ENCODE results near the gene TACR2.

The TACR2 gene

DNA sequence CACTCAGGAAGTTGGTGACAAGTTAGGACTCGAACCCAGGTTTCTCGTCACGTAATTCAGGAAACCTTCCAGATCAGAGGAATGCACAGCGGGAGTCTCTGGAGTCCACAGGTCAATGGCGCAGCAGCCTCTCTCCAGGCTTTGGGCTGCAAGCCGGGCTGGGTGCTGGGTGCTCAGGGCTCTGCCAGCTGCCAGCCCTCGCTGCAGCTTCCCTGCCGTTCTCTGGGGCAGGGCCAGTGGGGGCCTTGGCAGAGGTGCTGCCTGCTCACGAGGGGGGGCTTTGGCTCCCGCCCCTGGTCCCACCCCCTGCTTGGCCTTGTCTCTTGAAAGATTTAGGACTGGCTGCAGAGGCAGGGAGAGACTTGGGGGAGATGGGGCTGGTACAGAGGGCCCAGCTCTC, at the start of gene TACR2:
TSS of gene TACR2 (minus strand) at position 224 of the 400 bp plus-strand sequence. CDS start 595 bp downstream, outside the sequence.
- DNase-seq: peak in 2 of 56 donors; percentile 10 to 19

DNA sequence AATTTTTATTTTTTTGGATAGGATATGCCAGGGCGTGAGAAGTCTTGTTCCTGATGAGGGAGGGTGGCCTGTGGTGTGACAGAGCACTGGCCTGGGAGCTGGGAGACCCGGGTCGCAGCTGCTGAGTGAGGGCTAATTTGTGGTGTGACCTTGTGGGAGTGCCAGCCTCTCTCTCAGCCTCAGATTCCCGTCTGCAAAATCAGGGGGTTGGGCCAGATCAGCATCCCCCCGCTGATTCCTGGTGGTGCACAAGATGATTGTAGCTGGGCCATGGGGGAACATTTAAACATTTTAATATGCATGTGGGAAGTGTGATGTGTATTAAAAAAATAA, 49.4 kb upstream of the TACR2 start:
- DNase-seq: no peak

DNA sequence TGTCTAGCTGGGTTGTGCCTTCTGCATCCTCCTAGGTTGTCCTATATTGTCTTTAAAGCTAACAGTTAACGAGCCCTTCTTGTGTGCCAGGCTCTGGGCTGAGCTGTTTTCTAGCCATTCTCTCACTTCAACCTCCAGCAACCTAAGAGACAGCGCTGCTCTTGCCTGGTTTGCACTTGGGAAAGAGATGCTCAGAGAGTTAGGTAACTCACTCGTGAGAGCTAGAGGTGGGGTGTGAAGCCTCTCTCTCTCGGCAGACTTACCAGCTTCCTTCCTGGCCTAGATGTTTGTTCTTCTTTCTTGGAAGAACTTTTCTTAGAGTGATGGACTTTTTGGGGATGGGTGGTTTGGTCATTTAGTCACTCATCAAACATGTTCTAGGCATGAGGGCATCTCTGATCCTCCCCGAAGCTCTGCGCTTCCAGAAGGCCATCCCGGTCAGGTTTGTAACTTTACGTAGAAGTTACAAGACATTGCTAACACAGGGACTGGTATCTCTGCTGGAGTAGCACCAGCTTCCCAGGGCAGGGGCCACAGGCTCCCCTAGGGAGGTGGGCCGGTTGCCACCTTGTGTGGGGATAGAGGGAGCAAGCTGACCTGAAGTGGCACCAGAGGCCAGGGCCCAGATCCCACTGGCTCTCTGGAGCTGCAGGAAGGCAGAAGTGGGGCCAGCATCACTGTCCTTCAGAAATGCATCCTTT, 48.9 kb upstream of the TACR2 start:
- no peak for DNase-seq

DNA sequence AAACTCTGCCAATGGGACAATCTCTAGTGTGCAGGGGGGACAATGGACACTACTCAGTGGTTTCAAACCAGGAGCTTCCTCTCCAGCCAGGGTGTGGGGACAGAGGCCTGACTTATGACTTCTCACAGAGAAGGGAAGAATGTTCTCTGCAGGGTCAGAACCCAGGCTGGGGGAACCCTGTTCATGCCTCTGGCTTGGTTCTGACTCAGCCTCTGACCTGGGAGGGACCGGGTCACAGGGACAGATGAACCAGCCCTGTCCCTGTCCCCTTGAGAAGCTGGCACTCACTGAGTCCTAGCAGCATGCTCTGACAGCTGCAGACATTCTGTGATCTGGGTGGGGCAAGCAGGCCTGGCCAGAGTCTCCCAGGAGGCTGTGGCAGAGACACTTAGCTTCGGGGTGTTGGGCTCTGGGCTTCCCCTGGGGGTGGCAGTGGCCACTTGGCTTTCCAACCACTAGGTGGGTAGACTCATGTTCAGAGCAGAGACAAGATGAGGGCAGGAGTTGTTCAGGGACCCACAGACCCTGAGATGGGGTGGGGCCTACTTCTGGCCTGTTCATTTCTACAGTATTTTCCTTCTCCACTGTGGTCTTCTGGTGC, 48.2 kb upstream of the TACR2 start:
- peak in 12 of 56 donors; percentile 15 to 54 (median 38) for DNase-seq

DNA sequence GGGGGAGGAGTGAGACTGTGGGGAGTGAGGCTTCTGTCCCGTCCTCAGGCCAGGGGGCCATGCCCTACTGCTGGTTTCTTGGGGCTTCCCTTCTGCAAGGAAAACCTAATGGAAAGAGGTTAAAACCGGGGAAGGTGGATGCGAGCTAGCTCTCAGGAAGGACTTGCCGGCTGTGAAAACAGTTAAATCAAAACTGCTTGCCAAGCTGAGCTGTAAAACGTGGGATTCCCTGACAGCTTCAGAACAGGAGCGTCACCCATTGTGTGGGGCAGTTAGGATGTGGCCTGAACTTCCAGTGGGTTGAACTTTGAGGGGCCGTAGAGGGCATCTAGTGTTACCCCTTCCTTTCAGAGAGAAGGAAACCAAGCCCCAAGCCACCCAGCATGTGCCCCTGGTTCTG, 47.7 kb upstream of the TACR2 start:
- no peak for DNase-seq

GRCh38 chr10:69463886-69464285, 47.2 kb upstream of the TACR2 start:
- DNase-seq: no peak

GRCh38 chr10:69461243-69462025, 44.7 kb upstream of the TACR2 start:
- DNase-seq: no peak

DNA sequence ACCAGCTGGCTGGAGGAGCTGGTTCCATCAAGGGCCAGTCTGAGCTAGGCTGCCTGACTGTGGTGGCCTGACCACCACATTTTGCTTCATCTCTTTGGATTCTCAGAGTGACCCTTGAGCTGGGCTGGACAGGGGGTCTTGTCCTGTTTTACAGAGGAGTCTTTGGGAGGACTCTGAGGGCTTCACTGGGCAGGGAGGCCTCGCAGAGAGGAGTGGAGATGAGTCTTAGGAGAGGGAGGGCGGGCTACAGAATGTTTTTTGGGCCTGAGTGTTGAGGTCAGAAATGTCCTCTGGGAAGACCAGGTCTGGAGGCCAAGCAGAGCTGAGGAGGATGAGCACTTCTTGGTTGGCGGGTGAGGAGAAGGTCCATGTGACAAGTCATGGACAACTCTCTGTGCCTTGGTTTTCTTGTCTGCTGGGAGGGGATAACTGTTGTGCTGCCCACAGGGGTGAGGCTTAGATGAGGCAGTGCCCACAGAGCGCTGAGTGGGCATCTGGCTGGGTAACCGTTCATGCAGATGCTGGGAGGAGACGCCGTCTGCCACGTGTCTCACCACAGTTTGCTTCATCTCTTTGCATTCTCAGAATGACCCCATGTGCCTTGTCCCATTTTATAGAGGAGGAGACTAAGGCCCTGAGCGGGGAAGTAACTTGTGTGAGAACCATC, 44.0 kb upstream of the TACR2 start:
- no peak for DNase-seq

GRCh38 chr10:69459893-69460575, 43.3 kb upstream of the TACR2 start:
- DNase-seq: peak in 2 of 56 donors; percentile 18 to 29

DNA sequence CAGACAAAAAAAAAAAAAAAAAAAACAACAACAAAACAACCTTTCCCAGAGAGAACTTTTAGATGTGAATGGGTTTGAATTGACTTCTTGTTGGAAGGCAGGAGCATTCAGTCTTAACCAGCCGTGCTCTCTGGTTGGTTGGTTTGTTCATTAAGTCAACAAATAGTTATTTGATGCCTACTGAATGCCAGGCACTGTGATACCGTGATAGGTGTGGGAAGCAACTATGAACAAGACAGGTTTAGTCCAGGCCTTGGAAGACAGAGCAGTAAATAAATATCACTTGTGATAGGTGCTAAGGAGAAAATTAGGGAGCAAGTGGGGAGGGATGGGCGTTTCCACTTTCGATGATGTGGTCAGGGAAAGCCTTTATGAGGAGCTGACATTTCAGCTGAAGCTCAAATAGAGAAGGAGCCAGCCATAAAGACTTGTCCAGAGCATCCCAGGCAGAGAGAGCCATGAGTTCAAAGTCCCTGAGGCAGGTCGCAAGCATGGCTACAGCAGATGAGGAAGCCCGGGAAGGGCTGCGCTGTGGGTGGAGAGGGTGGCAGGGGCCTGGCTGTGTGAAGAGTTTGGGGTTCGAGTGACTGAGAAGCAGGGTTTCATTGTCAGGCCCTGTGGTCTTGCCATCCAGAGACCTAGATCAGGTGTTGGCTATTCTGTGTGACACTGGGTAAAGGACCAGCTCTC, 42.5 kb upstream of the TACR2 start:
- no peak for DNase-seq

DNA sequence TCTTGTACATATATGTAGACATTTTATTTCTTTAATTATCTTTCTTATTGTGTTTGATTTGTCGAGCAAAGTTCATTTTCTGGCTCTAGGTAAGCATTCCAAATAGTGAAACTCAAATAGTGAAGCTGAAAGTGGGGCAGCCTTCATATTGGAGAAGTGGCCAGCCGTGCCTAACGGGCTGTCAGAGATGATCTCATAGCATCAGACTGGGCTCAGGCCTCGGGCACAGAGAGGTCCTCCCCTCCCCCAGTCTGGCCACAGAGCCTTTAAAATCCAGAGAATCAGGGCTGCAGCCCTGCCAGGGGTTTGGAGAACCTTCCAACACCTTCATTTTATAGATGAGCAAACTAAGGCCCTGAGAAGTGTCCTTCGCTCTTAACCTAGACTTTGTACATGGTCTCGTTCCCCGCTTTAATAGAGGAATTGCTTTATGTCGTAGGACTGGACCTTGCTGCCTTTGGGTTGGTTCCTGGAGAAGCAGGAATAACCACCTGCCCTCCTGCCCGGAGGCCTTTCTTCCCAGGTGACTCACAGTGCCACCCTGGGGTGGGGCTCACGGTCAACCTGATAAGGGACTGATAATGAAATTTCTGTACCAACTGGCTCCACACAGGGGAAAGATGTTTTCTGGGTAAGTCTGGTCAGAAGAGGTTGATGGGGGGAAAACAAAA, 41.8 kb upstream of the TACR2 start:
- DNase-seq: peak in 35 of 56 donors; percentile 11 to 77 (median 52)

GRCh38 chr10:69457771-69458237, 41.1 kb upstream of the TACR2 start:
- DNase-seq: no peak

DNA sequence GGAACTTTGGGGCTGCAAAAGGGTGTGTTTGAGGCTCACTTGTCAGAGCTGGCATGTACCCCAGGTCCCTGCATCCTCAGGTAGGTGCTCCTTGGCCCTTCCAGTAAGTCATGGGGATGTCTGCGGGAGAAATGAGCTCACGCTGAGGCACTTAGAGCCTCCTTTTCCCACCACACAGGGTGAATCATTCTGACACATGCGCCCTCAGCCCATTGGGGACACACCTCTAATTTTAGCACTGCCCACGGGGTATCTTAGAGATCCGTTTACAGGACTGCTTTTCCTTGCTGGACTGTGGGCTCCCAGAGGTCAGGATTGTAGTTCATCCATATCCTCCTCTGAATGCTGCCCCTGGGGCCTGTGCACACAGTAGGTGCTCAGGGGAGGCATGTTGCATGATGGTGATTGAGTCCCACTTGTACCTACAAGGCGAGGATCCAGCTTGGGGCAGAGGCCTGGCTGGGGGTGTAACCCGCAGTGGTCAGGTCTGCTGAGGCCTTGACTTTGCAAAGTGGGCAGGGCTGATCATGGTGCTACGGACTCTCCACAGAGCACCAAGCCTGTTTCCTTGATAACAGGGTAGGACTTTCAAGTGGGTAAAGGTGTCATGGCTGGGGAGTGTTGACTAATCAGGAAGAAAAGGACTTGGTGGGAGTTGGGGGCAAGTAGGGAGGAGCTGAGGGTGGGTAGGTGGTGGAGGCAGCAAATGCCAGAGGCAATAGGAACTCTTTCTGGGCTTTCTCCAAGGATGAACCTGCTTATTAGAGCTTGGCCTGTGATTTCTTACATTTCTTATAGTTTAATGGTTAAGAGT, 40.4 kb upstream of the TACR2 start:
- no peak for DNase-seq

GRCh38 chr10:69455006-69455763, 38.5 kb upstream of the TACR2 start:
- DNase-seq: no peak

- DNase-seq: no peak
These were observed 37.1 kb upstream of the TACR2 start for GRCh38 chr10:69453795-69454194.

GRCh38 chr10:69452676-69453415, 36.1 kb upstream of the TACR2 start:
- no peak for DNase-seq

DNA sequence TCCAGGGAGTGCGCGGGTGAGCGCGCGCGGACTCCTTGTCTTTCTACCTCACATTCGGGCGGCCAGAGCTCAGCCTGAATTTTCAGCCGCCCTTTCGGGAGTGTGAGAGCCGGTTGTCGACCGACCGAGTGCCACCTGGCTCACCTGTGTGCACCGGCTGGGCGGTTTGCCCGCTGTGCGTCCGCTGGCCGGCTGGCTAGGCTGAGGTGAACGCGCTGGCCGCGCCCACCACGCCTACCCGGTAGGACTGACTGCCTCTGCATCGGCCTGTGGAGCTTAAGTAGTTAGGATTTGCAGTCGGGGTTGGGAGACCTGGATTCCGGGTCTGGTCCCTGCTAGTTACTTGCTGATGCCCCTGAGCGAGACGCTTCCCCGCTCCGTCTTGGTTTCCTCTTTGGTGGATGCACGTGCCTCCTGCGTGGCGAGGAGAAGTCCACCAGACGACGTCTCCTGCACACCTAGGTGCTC, 35.1 kb upstream of the TACR2 start:
- peak in 4 of 56 donors; percentile 16 to 41 (median 30) for DNase-seq
